Measurements from ENCODE around the gene GPR158. TPM values are rescaled to one million over a fixed set of nuclear protein-coding genes. Genes with fewer than 3 reads are reported as not detected.

GPR158 gene
- total RNA-seq, 1 experiment from 2014 or later, result 12.2 TPM

DNA sequence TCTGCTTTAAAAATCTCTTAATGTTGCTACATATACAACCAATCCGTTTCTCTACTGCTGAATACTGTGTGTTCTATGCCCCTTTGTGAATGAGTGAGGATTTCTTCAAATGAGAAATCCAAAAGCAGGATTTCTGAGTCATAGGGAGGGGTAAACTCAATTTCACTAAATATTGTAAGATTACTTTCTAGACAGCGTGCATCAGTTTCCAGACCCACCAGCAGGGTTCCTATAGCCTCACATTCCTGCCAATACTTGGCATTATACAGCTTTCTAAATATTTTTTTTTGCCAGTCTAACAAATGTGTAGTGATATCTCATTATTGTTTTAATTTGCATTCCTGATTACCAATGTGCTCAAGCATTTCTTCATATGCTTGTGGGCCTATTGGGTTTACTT lies 35.5 kb downstream of the GPR158 start:
- H3K4me3 ChIP-seq, result no peak overlapping the region
- no peaks in the 10 kb centered on the region for H3K9me3 ChIP-seq (ENCODE audit: insufficient read depth, low read depth)
- H3F3A ChIP-seq (ENCODE audit: insufficient read depth, low read depth), result no peaks in the 10 kb centered on the region
- BruUV-seq (replicated peaks), result no TSS peak
- no peaks in the 10 kb centered on the region for H3K9me2 ChIP-seq (ENCODE audit: insufficient read depth)
- H3K36me3 ChIP-seq (ENCODE audit: low read depth), result no peaks in the 10 kb centered on the region
- no peak for TF ChIP-seq EZH2 (IDR thresholded peaks at IDR 0.05; ENCODE audit: low read depth)
- TF ChIP-seq, protein P1, sequence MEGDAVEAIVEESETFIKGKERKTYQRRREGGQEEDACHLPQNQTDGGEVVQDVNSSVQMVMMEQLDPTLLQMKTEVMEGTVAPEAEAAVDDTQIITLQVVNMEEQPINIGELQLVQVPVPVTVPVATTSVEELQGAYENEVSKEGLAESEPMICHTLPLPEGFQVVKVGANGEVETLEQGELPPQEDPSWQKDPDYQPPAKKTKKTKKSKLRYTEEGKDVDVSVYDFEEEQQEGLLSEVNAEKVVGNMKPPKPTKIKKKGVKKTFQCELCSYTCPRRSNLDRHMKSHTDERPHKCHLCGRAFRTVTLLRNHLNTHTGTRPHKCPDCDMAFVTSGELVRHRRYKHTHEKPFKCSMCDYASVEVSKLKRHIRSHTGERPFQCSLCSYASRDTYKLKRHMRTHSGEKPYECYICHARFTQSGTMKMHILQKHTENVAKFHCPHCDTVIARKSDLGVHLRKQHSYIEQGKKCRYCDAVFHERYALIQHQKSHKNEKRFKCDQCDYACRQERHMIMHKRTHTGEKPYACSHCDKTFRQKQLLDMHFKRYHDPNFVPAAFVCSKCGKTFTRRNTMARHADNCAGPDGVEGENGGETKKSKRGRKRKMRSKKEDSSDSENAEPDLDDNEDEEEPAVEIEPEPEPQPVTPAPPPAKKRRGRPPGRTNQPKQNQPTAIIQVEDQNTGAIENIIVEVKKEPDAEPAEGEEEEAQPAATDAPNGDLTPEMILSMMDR (conservative IDR thresholded peaks at IDR 0.05), result no peak
- ChIA-PET POLR2A (ENCODE audit: unreplicated experiment) (no interaction called here), CTCF (no interaction called here)
- no peaks in the 10 kb centered on the region for H4K20me1 ChIP-seq (ENCODE audit: insufficient read depth)
- no peak overlapping the region for H3K27ac ChIP-seq
- no peak overlapping the region for H2AFZ ChIP-seq
- H3K27me3 ChIP-seq (ENCODE audit: insufficient read depth, low read depth), result no peaks in the 10 kb centered on the region
- no peak for DNase-seq
- no peaks in the 10 kb centered on the region for H3K79me2 ChIP-seq (ENCODE audit: low read depth)
- H3K4me1 ChIP-seq (replicated peaks; ENCODE audit: insufficient read depth), result no peaks in the 10 kb centered on the region
- H3K4me2 ChIP-seq, result no peak overlapping the region
- intact Hi-C loops (cut with micrococcal nuclease; ENCODE audit: unreplicated experiment), result no loop called here

DNA sequence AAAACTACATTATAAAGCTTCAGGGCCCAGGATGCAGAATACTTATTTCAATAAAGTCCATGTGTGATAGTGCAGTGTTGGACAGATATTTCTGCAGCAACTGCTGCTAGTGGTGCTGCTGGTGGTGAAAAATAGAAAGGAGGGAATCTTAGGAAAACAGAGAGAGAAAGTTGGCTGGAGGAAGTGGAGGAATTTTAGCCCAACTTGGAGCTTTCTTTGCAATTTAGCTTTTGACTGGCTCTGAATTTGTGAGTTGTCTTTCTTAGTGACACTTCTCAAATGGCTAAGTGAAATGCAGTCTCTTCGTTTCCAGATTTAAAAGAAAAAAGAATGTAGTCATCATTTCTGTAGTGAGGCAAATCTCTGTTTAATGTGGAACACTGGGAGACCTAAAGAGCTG lies 45.4 kb downstream of the GPR158 start:
- Histone ChIP-seq H3K79me2 (ENCODE audit: low read depth) (no peaks in the 10 kb centered on the region), H3K9me2 (ENCODE audit: insufficient read depth) (no peaks in the 10 kb centered on the region), H3K4me2 (no peak overlapping the region), H3K36me3 (ENCODE audit: low read depth) (no peaks in the 10 kb centered on the region), H3K27ac (no peak overlapping the region), H3K4me3 (no peak overlapping the region), H3K9me3 (ENCODE audit: insufficient read depth, low read depth) (no peaks in the 10 kb centered on the region), H3K27me3 (ENCODE audit: insufficient read depth, low read depth) (no peaks in the 10 kb centered on the region), H3F3A (ENCODE audit: insufficient read depth, low read depth) (no peaks in the 10 kb centered on the region), H4K20me1 (ENCODE audit: insufficient read depth) (no peaks in the 10 kb centered on the region), H3K4me1 (replicated peaks; ENCODE audit: insufficient read depth) (no peaks in the 10 kb centered on the region), H2AFZ (no peak overlapping the region)
- ChIA-PET CTCF (no interaction called here), POLR2A (ENCODE audit: unreplicated experiment) (no interaction called here)
- DNase-seq, result no peak
- intact Hi-C loops (cut with micrococcal nuclease; ENCODE audit: unreplicated experiment), result loop anchor here (10.0 kb wide), 1 partner anchor 665 kb away; no protein-coding TSS in a partner anchor
- no TSS peak for BruUV-seq (replicated peaks)
- TF ChIP-seq, protein P1 (conservative IDR thresholded peaks at IDR 0.05), result no peak
- TF ChIP-seq EZH2 (IDR thresholded peaks at IDR 0.05; ENCODE audit: low read depth), result no peak

DNA sequence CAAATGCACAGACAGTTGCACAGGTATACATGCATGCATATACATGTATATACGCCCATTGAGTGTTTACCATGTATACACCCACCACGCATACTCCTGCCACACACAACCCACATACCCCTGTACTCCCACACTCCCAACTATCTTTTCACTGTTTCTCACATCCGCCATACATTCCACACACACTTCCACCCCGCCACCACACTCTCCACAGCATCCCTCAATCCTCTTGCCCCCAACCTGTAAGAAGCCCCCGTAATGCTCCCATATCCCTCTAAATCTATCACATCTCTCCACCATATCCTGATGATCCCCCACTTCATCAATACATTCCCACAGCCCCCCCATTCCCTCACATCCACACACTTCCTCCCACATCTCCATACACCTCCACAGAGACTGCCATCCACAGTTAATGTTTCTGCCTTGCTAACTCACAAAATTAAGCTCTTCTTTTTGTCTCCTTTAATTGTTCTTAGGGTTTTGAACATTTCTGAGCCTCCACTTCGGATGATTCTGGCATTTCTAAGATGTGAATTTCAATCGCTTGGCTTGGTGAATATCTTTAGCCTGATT lies 47.4 kb downstream of the GPR158 start:
- H3K4me1 ChIP-seq (replicated peaks; ENCODE audit: insufficient read depth), result no peaks in the 10 kb centered on the region
- POLR2A ChIA-PET (ENCODE audit: unreplicated experiment), result no interaction called here
- H3K79me2 ChIP-seq (ENCODE audit: low read depth), result no peaks in the 10 kb centered on the region
- H3F3A ChIP-seq (ENCODE audit: insufficient read depth, low read depth), result no peaks in the 10 kb centered on the region
- H3K9me3 ChIP-seq (ENCODE audit: insufficient read depth, low read depth), result no peaks in the 10 kb centered on the region
- no peak overlapping the region for H2AFZ ChIP-seq
- no peak for TF ChIP-seq EZH2 (IDR thresholded peaks at IDR 0.05; ENCODE audit: low read depth)
- TF ChIP-seq, protein P1 (conservative IDR thresholded peaks at IDR 0.05), result no peak
- H3K4me3 ChIP-seq, result no peak overlapping the region
- H3K36me3 ChIP-seq (ENCODE audit: low read depth), result no peaks in the 10 kb centered on the region
- BruUV-seq (replicated peaks), result no TSS peak
- no peak overlapping the region for H3K4me2 ChIP-seq
- intact Hi-C loops (cut with micrococcal nuclease; ENCODE audit: unreplicated experiment), result loop anchor here (10.0 kb wide), 1 partner anchor 667 kb away; no protein-coding TSS in a partner anchor
- no peak overlapping the region for H3K27ac ChIP-seq
- no peak for DNase-seq
- CTCF ChIA-PET, result no interaction called here
- H4K20me1 ChIP-seq (ENCODE audit: insufficient read depth), result no peaks in the 10 kb centered on the region
- no peaks in the 10 kb centered on the region for H3K27me3 ChIP-seq (ENCODE audit: insufficient read depth, low read depth)
- no peaks in the 10 kb centered on the region for H3K9me2 ChIP-seq (ENCODE audit: insufficient read depth)
